ENCODE data around the gene RBBP7. TPM values are rescaled to one million over a fixed set of nuclear protein-coding genes. Genes with fewer than 3 reads are reported as not detected.

RBBP7 gene
- total RNA-seq (100 to 1,000 TPM; 311 to 375 TPM), polyA plus RNA-seq (ENCODE audit: insufficient read depth, low read depth, low replicate concordance) (206 TPM)
- long read RNA-seq, donor 1, transcript RBBP7-202 (12 exons, 2,036 nt) = minor isoform, 10 of 217 reads
- long read RNA-seq, donor 1, transcript RBBP7-201 (4 exons, 858 nt) = minor isoform, 7 of 217 reads
- long read RNA-seq, donor 1, transcript RBBP7-203 (12 exons, 2,333 nt) = major isoform, 87 of 217 reads
- long read RNA-seq, donor 1, partial matches to known transcripts = 111 of 217 reads
- long read RNA-seq, donor 1, other reads (novel, unspliced or antisense) = 0 of 217 reads
- long read RNA-seq, donor 2, transcript RBBP7-203 (12 exons, 2,333 nt) = major isoform, 69 of 110 reads
- long read RNA-seq, donor 2, partial matches to known transcripts = 33 of 110 reads
- long read RNA-seq, donor 2, other reads (novel, unspliced or antisense) = 0 of 110 reads

DNA sequence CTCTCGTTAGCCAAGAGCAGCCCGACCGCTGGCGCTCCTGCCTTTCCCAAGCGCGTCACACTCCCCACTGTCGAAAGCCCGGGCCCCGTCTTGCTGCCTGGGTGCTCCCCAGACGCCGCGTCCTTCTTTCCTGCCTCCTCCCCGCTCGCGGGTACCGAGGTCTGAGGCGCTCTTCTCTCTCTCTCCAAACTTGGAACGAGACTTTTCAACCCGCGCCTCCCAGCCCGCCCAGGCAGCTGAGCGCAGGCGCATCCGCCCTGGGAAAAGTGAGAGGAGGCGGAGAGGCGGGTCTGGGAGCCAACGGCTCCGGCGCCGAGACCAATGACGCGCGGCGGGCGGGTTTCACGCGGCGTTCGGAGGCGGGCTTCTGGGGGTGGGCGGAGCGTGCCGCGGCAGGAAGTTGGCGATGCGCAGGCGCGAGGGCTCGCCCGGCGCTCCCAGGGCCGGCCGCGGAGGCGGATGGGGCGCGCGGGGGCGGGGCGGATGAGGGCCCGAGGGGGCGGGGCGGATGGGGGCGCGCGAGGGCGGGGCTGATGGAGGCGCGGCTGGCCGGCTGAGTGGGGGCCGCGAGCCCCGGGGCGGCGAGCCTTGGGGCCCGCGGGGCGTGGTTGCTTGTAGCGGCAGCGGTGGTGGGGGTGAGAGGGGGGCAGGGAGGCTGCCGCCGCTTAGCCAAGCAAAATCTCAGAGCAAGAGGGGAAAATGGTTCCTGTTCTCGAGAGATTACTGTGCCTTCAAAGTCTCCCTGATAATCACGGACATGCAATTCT lies at the start of gene RBBP7:
RBBP7 (minus strand) TSS at position 268 of the 767 bp plus-strand sequence. CDS start 309 bp downstream, outside the sequence.
- Histone ChIP-seq H3K27ac (peak within 1 kb of the TSS; percentile 85 to 91), H3K36me3 (ENCODE audit: low read depth, missing control alignments) (no peaks in the 10 kb centered on the region), H3K9me3 (no peaks in the 10 kb centered on the region), H3K27me3 (no peaks in the 10 kb centered on the region), H3K4me3 (peak within 1 kb of the TSS; percentile 64 to 73), H3K4me1 (no peaks in the 10 kb centered on the region)
- intact Hi-C loops (cut with DNase I; ENCODE audit: low total_unique reads) = no loop called here
- WGBS, 2 donors = 0% methylated on average over 48 of the region's 84 CpGs; no CpG with 5 or more reads in 1 of the 2 donors
- TF ChIP-seq, protein P1, sequence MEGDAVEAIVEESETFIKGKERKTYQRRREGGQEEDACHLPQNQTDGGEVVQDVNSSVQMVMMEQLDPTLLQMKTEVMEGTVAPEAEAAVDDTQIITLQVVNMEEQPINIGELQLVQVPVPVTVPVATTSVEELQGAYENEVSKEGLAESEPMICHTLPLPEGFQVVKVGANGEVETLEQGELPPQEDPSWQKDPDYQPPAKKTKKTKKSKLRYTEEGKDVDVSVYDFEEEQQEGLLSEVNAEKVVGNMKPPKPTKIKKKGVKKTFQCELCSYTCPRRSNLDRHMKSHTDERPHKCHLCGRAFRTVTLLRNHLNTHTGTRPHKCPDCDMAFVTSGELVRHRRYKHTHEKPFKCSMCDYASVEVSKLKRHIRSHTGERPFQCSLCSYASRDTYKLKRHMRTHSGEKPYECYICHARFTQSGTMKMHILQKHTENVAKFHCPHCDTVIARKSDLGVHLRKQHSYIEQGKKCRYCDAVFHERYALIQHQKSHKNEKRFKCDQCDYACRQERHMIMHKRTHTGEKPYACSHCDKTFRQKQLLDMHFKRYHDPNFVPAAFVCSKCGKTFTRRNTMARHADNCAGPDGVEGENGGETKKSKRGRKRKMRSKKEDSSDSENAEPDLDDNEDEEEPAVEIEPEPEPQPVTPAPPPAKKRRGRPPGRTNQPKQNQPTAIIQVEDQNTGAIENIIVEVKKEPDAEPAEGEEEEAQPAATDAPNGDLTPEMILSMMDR (IDR thresholded peaks at IDR 0.05) = no peak
- TF ChIP-seq POLR2A (IDR thresholded peaks at IDR 0.05) = peak; percentile 77
- peak; percentile 92 for DNase-seq

DNA sequence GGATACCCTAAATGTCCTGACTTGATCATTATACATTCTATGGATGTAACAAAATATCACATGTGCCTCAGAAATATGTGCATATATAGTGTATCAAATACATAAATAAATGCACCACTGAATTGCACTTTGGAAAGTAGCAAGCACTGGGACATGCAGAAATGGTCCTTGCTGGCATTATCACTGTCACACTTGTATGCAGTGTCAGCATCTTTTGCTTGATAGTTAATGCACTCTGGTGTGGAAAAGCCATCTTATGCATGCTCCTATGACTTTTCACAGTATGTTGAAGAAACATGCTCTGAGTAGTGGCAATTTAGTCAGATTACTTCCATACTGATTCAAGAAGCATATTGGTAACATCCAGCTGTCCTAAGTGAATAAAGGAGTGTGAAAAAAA lies 48.8 kb upstream of the RBBP7 start:
- Histone ChIP-seq H3K27ac (no peak overlapping the region), H3K27me3 (no peaks in the 10 kb centered on the region)
- intact Hi-C loops (cut with DNase I; ENCODE audit: low total_unique reads) = no loop called here

DNA sequence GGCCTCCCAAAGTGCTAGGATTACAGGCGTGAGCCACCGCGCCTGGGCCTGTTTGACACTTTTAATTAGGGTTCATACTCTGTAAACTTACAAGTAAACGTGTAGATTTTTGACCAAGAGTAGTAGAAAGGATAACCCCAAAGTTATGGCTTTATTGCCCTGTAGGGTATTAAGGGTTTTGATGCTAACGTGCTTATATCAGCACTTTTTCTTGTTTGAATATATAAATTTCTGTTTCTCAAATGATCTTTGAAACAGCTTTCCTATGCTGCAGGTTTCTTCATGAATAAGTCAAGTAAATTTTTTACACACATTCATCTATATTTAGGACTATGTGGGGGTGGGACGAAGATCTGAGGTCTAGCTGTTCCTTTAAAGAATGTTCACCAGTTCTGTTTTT lies 47.0 kb upstream of the RBBP7 start:
- H3K27ac ChIP-seq = no peak overlapping the region
- H3K36me3 ChIP-seq (ENCODE audit: low read depth, missing control alignments) = no peaks in the 10 kb centered on the region
- DNase-seq = no peak
- intact Hi-C loops (cut with DNase I; ENCODE audit: low total_unique reads) = no loop called here
- H3K27me3 ChIP-seq = no peaks in the 10 kb centered on the region
- no peak overlapping the region for H3K4me3 ChIP-seq
- TF ChIP-seq POLR2A (IDR thresholded peaks at IDR 0.05) = no peak
- TF ChIP-seq, protein P1 (IDR thresholded peaks at IDR 0.05) = no peak
- no peaks in the 10 kb centered on the region for H3K9me3 ChIP-seq
- WGBS, 2 donors = 85 to 96% methylated on average over 6 of the region's 6 CpGs
- H3K4me1 ChIP-seq = no peaks in the 10 kb centered on the region

More for the DNA sequence above, 48.8 kb upstream of the RBBP7 start:
- DNase-seq = no peak
- no peak for TF ChIP-seq POLR2A (IDR thresholded peaks at IDR 0.05)
- TF ChIP-seq, protein P1 (IDR thresholded peaks at IDR 0.05) = no peak
- no peak overlapping the region for H3K4me3 ChIP-seq
- H3K9me3 ChIP-seq = no peaks in the 10 kb centered on the region
- H3K36me3 ChIP-seq (ENCODE audit: low read depth, missing control alignments) = no peaks in the 10 kb centered on the region
- H3K4me1 ChIP-seq = no peaks in the 10 kb centered on the region

DNA sequence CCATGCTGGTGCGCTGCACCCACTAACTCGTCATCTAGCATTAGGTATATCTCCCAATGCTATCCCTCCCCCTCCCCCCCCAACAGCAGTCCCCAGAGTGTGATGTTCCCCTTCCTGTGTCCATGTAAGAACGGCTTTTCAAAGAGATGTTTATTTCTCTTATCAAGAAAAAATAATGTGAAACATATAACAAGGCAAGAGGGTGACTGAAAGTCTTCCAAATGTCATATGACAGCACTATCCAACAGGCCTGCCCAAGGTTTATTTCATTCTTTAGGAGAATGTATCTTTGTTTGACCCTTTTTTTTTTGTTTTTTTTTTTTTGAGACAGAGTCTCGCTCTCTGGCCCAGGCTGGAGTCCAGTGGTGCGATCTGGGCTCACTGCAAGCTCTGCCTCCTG lies 46.4 kb upstream of the RBBP7 start:
- WGBS, 2 donors = 68 to 73% methylated on average over 4 to 5 of the region's 5 CpGs
- intact Hi-C loops (cut with DNase I; ENCODE audit: low total_unique reads) = no loop called here

DNA sequence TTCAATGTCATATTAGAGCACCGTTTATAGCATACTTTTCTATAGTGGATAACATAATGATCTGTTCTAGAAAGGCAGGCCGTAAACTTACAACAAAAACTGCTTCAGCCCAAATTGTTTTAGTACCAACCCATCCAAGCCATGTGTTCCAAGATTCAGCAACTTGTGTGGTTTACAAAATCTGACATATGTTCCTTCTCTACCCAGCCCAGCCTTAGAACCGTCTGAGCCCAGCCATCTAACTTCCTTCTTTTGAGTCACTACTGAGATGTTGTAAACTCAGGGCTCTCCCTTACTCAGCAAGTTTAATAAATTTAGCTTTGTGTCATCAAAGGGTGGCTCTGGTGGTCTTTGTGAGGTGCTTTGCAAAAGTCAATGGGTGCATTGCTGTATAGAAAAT lies 43.9 kb upstream of the RBBP7 start:
- Histone ChIP-seq H3K4me3 (no peak overlapping the region), H3K36me3 (ENCODE audit: low read depth, missing control alignments) (no peaks in the 10 kb centered on the region), H3K27me3 (no peaks in the 10 kb centered on the region), H3K27ac (no peak overlapping the region), H3K4me1 (no peaks in the 10 kb centered on the region), H3K9me3 (no peaks in the 10 kb centered on the region)
- no peak for DNase-seq
- WGBS, 2 donors = 85 to 89% methylated on average over 3 of the region's 3 CpGs
- no peak for TF ChIP-seq POLR2A (IDR thresholded peaks at IDR 0.05)
- TF ChIP-seq, protein P1 (IDR thresholded peaks at IDR 0.05) = no peak
- intact Hi-C loops (cut with DNase I; ENCODE audit: low total_unique reads) = no loop called here

More for the DNA sequence above, 46.4 kb upstream of the RBBP7 start:
- DNase-seq = no peak
- Histone ChIP-seq H3K27ac (no peak overlapping the region), H3K27me3 (no peaks in the 10 kb centered on the region), H3K36me3 (ENCODE audit: low read depth, missing control alignments) (no peaks in the 10 kb centered on the region), H3K9me3 (no peaks in the 10 kb centered on the region), H3K4me1 (no peaks in the 10 kb centered on the region), H3K4me3 (no peak overlapping the region)
- TF ChIP-seq POLR2A (IDR thresholded peaks at IDR 0.05) = no peak
